HG03025 (cell line): Measurements from ENCODE around the gene SLC28A1.
"Not testable (repeated sequence)": the region's sequence is repeated elsewhere in the genome, so short reads cannot be mapped to it uniquely, and the experiment has no call there.

Experiments
- ATAC-seq: cut with Tn5 transposase; IDR thresholded peaks from one replicate; pipeline ENCODE4 v1.9.1; 2021; ENCODE audit warnings: mild to moderate bottlenecking, moderate library complexity; ENCODE audit not compliant: unreplicated experiment, low FRiP score

The SLC28A1 gene

GRCh38 chr15:84961707-84962106 lies 77.2 kb downstream of the SLC28A1 start:
- no peak for ATAC-seq

GRCh38 chr15:84962955-84963354 lies 78.5 kb downstream of the SLC28A1 start:
- ATAC-seq, result no peak

- no peak for ATAC-seq
Observed at GRCh38 chr15:84967380-84967779, 82.9 kb downstream of the SLC28A1 start.

- ATAC-seq, result no peak
Observed at GRCh38 chr15:84968301-84968700, 83.8 kb downstream of the SLC28A1 start.

- no peak for ATAC-seq
Observed at GRCh38 chr15:84969257-84969656, 84.8 kb downstream of the SLC28A1 start.

- ATAC-seq, result no peak
Observed at GRCh38 chr15:84970843-84971242, 86.4 kb downstream of the SLC28A1 start.

- ATAC-seq, result no peak
Observed at GRCh38 chr15:84973492-84974460, 89.3 kb downstream of the SLC28A1 start.

GRCh38 chr15:84975871-84976351 lies 91.4 kb downstream of the SLC28A1 start:
- ATAC-seq, result no peak

- ATAC-seq, result no peak
Observed at GRCh38 chr15:84976746-84977345, 92.4 kb downstream of the SLC28A1 start.

- no peak for ATAC-seq
Observed at GRCh38 chr15:84979651-84980050, 95.2 kb downstream of the SLC28A1 start.

GRCh38 chr15:84980196-84981053 lies 96.0 kb downstream of the SLC28A1 start:
- peak; percentile 59 for ATAC-seq

GRCh38 chr15:84981054-84981710 lies 96.7 kb downstream of the SLC28A1 start:
- peak; percentile 65 for ATAC-seq

GRCh38 chr15:84981711-84982300 lies 97.3 kb downstream of the SLC28A1 start, which contains the start of gene PDE8A:
PDE8A (plus strand) TSS chr15:84981856; CDS start chr15:84982163, 307 bp downstream.
- ATAC-seq, result peak; percentile 18

- ATAC-seq, result no peak
Observed at GRCh38 chr15:84982301-84982920, 97.9 kb downstream of the SLC28A1 start.

- no peak for ATAC-seq
Observed at GRCh38 chr15:84983294-84983693, 98.8 kb downstream of the SLC28A1 start.

- ATAC-seq, result no peak
Observed at GRCh38 chr15:84983711-84984110, 99.2 kb downstream of the SLC28A1 start.

GRCh38 chr15:84985158-84985557 lies 100.7 kb downstream of the SLC28A1 start:
- no peak for ATAC-seq

GRCh38 chr15:84987351-84987750 lies 102.9 kb downstream of the SLC28A1 start:
- not testable (repeated sequence) for ATAC-seq

- ATAC-seq, result no peak
Observed at GRCh38 chr15:84987949-84988624, 103.6 kb downstream of the SLC28A1 start.
